Ammon's horn (tissue), 1 donor: ENCODE measurements around the gene VENTX.

Experiments used
- DNase-seq: peaks from one replicate; pipeline ENCODE4 v3.0.0-alpha.2; 2016; ENCODE audit warnings: low spot score

The VENTX gene

GRCh38 chr10:133289761-133290160, 52.1 kb downstream of the VENTX start:
- DNase-seq = no peak
